Measurements from ENCODE around the gene CABP2.

DNA sequence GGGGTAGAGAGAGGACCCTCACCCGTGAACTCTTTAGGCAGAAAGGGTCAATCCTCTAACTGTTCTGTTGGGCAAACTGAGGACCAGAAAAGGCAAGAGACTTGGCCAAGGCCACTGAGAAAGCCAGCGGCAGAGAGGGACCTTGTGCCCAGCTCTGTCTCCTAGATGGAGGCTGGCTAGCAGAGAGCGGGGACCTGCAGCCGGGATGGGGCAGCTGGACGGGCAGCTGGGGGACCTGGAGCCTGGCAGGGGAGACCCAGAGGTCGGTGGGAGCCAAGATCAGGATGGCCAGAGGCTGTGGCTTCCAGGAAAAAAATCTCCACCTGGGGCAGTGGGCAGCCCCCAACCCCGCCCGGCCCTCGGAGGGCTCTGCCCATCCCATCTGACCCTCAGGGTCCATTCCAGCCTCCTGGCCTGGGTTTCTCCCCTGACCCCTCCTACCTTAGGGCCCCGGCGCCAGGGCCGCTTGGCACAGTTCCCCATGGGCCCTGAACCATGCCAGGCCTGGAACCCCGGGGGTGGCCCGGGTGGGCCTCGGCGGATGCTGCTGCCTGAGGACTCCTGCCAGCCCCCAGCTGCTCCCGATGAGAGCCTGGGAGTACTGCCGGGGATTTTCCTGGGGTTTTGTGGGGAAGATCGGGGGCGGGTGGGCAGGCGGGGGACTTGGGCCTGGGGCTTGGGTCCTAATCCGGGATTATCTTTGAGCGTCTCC, at the start of gene CABP2:
- TF ChIP-seq SIN3A (IDR thresholded peaks at IDR 0.05; ENCODE audit: borderline replicate concordance, insufficient read depth, low read length), result no peak
- TF ChIP-seq TAF1 (IDR thresholded peaks at IDR 0.05; ENCODE audit: borderline replicate concordance, insufficient read depth, low read length), result no peak
- TF ChIP-seq, protein P1, sequence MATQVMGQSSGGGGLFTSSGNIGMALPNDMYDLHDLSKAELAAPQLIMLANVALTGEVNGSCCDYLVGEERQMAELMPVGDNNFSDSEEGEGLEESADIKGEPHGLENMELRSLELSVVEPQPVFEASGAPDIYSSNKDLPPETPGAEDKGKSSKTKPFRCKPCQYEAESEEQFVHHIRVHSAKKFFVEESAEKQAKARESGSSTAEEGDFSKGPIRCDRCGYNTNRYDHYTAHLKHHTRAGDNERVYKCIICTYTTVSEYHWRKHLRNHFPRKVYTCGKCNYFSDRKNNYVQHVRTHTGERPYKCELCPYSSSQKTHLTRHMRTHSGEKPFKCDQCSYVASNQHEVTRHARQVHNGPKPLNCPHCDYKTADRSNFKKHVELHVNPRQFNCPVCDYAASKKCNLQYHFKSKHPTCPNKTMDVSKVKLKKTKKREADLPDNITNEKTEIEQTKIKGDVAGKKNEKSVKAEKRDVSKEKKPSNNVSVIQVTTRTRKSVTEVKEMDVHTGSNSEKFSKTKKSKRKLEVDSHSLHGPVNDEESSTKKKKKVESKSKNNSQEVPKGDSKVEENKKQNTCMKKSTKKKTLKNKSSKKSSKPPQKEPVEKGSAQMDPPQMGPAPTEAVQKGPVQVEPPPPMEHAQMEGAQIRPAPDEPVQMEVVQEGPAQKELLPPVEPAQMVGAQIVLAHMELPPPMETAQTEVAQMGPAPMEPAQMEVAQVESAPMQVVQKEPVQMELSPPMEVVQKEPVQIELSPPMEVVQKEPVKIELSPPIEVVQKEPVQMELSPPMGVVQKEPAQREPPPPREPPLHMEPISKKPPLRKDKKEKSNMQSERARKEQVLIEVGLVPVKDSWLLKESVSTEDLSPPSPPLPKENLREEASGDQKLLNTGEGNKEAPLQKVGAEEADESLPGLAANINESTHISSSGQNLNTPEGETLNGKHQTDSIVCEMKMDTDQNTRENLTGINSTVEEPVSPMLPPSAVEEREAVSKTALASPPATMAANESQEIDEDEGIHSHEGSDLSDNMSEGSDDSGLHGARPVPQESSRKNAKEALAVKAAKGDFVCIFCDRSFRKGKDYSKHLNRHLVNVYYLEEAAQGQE (IDR thresholded peaks at IDR 0.05; ENCODE audit: insufficient read depth in 1 of 2, low read depth in 2 of 2, low read length in 2 of 2), result no peak
- no peak for TF ChIP-seq POLR2AphosphoS5 (IDR thresholded peaks at IDR 0.05; ENCODE audit: low read depth, low read length)

All from PFSK-1 (cell line).